Endothelial cell of umbilical vein (primary cell): ENCODE measurements around the gene CCDC187. TPM values are rescaled to one million over a fixed set of nuclear protein-coding genes. Genes with fewer than 3 reads are reported as not detected.

Source experiments
- BruUV-seq: library from RNA; stranded (reverse); fragments of 400-500 nt; replicated peaks from 2 replicates; lab custom pipeline; 2021; lab: Mats Ljungman, UMichigan
- CTCF ChIA-PET: fragments of 300-600, 350-600 bp; sonication (Branson Sonifier 250); formaldehyde crosslinking; loops from one replicate; lab custom pipeline; 2021; ENCODE audit warnings: antibody characterized with exemption, inconsistent platforms; lab: Charles Lee
- POLR2A ChIA-PET: fragments of 300-600, 350-600 bp; sonication (Branson Sonifier 250); formaldehyde crosslinking; loops from one replicate; lab custom pipeline; 2021; ENCODE audit warnings: antibody characterized with exemption, inconsistent platforms; lab: Charles Lee
- DNase-seq: peaks from one replicate; pipeline ENCODE4 v3.0.0-alpha.2; 2011; ENCODE audit warnings: low read depth, low spot score
- FAIRE-seq: peaks from 2 replicates; lab custom pipeline; 2011; peaks lifted over from hg19 to GRCh38; lab: Jason Lieb, UNC
- H2AFZ ChIP-seq: 2 replicates; pipeline ENCODE4 v1.6.0; 2012; ENCODE audit warnings: low read depth, low read length, control low read depth, inconsistent platforms
- H3K27ac ChIP-seq: 2 replicates; pipeline ENCODE4 v1.5.1; 2011; ENCODE audit warnings: low read depth, mild to moderate bottlenecking, control low read depth, low read length, moderate library complexity; ENCODE audit not compliant: insufficient read depth
- H3K27me3 ChIP-seq, 2 experiments: 2 replicates each; pipeline versions ENCODE4 v1.6.0 to v1.6.1; 2011; ENCODE audit warnings: low read length in 2 of 2, mixed read lengths in 1 of 2; ENCODE audit not compliant: control insufficient read depth in 2 of 2, insufficient read depth in 2 of 2
- H3K36me3 ChIP-seq, 2 experiments: 2 replicates in 1 of 2; 3 replicates in 1 of 2; pipeline ENCODE4 v1.5.1; 2011; ENCODE audit warnings: low read length in 2 of 2, mild to moderate bottlenecking in 1 of 2, moderate library complexity in 1 of 2; ENCODE audit not compliant: control insufficient read depth in 2 of 2, insufficient read depth in 2 of 2; ENCODE audit errors: extremely low read depth in 1 of 2
- H3K4me1 ChIP-seq: 3 replicates; pipeline ENCODE4 v1.5.1; 2011; ENCODE audit warnings: mild to moderate bottlenecking, low read length; ENCODE audit not compliant: control insufficient read depth, insufficient read depth; ENCODE audit errors: extremely low read depth
- H3K4me2 ChIP-seq: 2 replicates; pipeline ENCODE4 v1.6.1; 2011; ENCODE audit warnings: low read length, control low read depth, mixed read lengths; ENCODE audit not compliant: insufficient read depth
- H3K4me3 ChIP-seq, 3 experiments: fragments of 200-600 bp in 1 of 3; sonication (generic), shearing (Covaris generic) in 1 of 3; replicated peaks in 1 of 3; 2 replicates each; pipeline ENCODE4 v1.5.1; 2011 to 2016; ENCODE audit warnings: control low read depth in 3 of 3, low read length in 3 of 3, mild to moderate bottlenecking in 2 of 3, inconsistent platforms in 1 of 3, low read depth in 1 of 3, moderate library complexity in 1 of 3; ENCODE audit not compliant: insufficient read depth in 1 of 3
- H3K79me2 ChIP-seq: 2 replicates; pipeline ENCODE4 v1.6.0; 2012; ENCODE audit warnings: low read length, inconsistent platforms; ENCODE audit not compliant: control insufficient read depth, insufficient read depth
- H3K9ac ChIP-seq: replicated peaks from 2 replicates; pipeline ENCODE3; 2011; ENCODE audit warnings: low read length, control low read depth; ENCODE audit not compliant: insufficient read depth; ENCODE audit errors: extremely low read depth
- H3K9me1 ChIP-seq: replicated peaks from 3 replicates; pipeline ENCODE4 v1.6.0; 2011; ENCODE audit warnings: mild to moderate bottlenecking, low read length; ENCODE audit not compliant: control insufficient read depth, insufficient read depth; ENCODE audit errors: extremely low read depth
- H3K9me3 ChIP-seq: replicated peaks from 2 replicates; pipeline ENCODE4 v1.5.1; 2012; ENCODE audit warnings: low read length, inconsistent platforms; ENCODE audit not compliant: control insufficient read depth, insufficient read depth
- H4K20me1 ChIP-seq: replicated peaks from 2 replicates; pipeline ENCODE3; 2011; ENCODE audit warnings: mild to moderate bottlenecking, low read length; ENCODE audit not compliant: control insufficient read depth, insufficient read depth; ENCODE audit errors: extremely low read depth
- EZH2 ChIP-seq: IDR thresholded peaks from 2 replicates; pipeline ENCODE4 v1.6.1; 2012; ENCODE audit warnings: borderline replicate concordance, low read depth, mild to moderate bottlenecking, moderate library complexity, low read length, inconsistent platforms; ENCODE audit not compliant: severe bottlenecking
- FOS ChIP-seq: IDR thresholded peaks from 2 replicates; pipeline ENCODE4 v1.6.1; 2011; ENCODE audit warnings: mild to moderate bottlenecking, low read length, moderate library complexity, borderline replicate concordance; ENCODE audit not compliant: insufficient read depth
- GATA2 ChIP-seq: IDR thresholded peaks from 2 replicates; pipeline ENCODE4 v1.7.0; 2011; ENCODE audit warnings: low read depth, mild to moderate bottlenecking, moderate library complexity, mixed read lengths, low read length; ENCODE audit not compliant: insufficient read length, insufficient read depth
- JUN ChIP-seq: IDR thresholded peaks from 2 replicates; pipeline ENCODE4 v1.6.1; 2011; ENCODE audit warnings: borderline replicate concordance, low read depth; ENCODE audit not compliant: insufficient read length, insufficient read depth
- MYC ChIP-seq: IDR thresholded peaks from one replicate; pipeline ENCODE4 v1.6.1; 2011; ENCODE audit warnings: mild to moderate bottlenecking, low read depth, low read length
- POLR2A ChIP-seq: IDR thresholded peaks from 2 replicates; pipeline ENCODE4 v1.6.1; 2012; ENCODE audit warnings: low read depth, mild to moderate bottlenecking, control low read depth, low read length
- POLR2AphosphoS5 ChIP-seq: IDR thresholded peaks from 2 replicates; pipeline ENCODE4 v1.6.1; 2012; ENCODE audit warnings: low read depth, mild to moderate bottlenecking, control low read depth, low read length, moderate library complexity; ENCODE audit not compliant: insufficient read depth
- dilution Hi-C: fragments of 300-500 bp; cut with MboI; formaldehyde crosslinking; loops from one replicate; pipeline ENCODE4 v1.15.0; 2019; ENCODE audit warnings: low sequenced_read_pairs; ENCODE audit not compliant: extremely low pct_ligation_motif_present
- intact Hi-C: fragments of 100-400 bp; cut with micrococcal nuclease; formaldehyde crosslinking; loops from one replicate; pipeline ENCODE4 v1.10.0; 2022
- polyA plus RNA-seq, 4 experiments: library from polyadenylated mRNA; depleted of rRNA in 3 of 4; stranded (reverse) in 3 of 4; unstranded in 1 of 4; fragments of >200 nt; gene quantifications; 2 replicates each; pipeline versions ENCODE4 v1.2.1 to v1.2.3, GENCODE V29; 2011 to 2012; ENCODE audit warnings: missing spikeins in 1 of 4
- total RNA-seq: library from RNA; stranded (reverse); gene quantifications from 2 replicates; pipeline ENCODE4 v1.2.3, GENCODE V29; 2021
- TF ChIP-seq, protein P1 (sequence below): IDR thresholded peaks from 2 replicates; pipeline ENCODE4 v1.6.1; 2011; ENCODE audit not compliant: insufficient read depth, insufficient read length
- TF ChIP-seq, protein P2 (sequence below), 2 donors: IDR thresholded peaks; 1 replicate in 1 of 2; 2 replicates in 1 of 2; pipeline ENCODE4 v1.5.1; 2011; ENCODE audit warnings: low read length in 2 of 2, mild to moderate bottlenecking in 2 of 2, moderate library complexity in 2 of 2, control low read depth in 1 of 2, inconsistent platforms in 1 of 2, low read depth in 1 of 2; ENCODE audit not compliant: insufficient read depth in 1 of 2; ENCODE audit errors: extremely low read depth in 1 of 2

Gene CCDC187
- total and polyA plus RNA-seq, 2 donors (not counting 3 experiments of a cell fraction or from before 2014, with no cell fraction given): not detected

DNA sequence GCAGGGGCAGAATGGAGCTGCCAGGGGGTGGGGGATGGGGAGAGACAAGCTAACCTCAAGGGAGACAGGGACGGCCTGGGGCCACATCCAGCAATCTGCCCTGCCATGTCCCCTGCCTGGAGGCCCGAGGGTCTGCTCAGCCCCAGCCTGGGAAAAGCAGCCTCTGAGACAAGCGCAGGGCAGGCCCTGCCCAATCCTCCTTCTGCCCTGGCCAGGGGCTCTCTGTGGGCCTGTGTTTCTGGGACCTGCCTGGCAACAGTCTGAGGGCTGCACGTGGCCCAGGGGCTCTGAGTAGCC is 44.4 kb downstream of the CCDC187 start:
- H3K4me1 ChIP-seq: no peaks in the 10 kb centered on the region
- POLR2A ChIA-PET: no interaction called here
- intact Hi-C loops (no loop called here), dilution Hi-C loops (no loop called here)
- H4K20me1 ChIP-seq: no peaks in the 10 kb centered on the region
- CTCF ChIA-PET: no interaction called here
- no peaks in the 10 kb centered on the region for H3K79me2 ChIP-seq
- no peak overlapping the region for H2AFZ ChIP-seq
- DNase-seq: no peak
- no peaks in the 10 kb centered on the region for H3K9me3 ChIP-seq
- peaks cover 0 to 1% of the 10 kb centered on the region in 2 experiments for H3K27me3 ChIP-seq
- H3K36me3 ChIP-seq: no peaks in the 10 kb centered on the region
- BruUV-seq: no TSS peak
- TF ChIP-seq POLR2AphosphoS5: no peak
- TF ChIP-seq POLR2A: no peak
- no peak for TF ChIP-seq EZH2
- no peak for TF ChIP-seq GATA2
- TF ChIP-seq, protein P1, sequence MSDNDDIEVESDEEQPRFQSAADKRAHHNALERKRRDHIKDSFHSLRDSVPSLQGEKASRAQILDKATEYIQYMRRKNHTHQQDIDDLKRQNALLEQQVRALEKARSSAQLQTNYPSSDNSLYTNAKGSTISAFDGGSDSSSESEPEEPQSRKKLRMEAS: no peak
- TF ChIP-seq FOS: no peak
- TF ChIP-seq MYC: no peak
- TF ChIP-seq, protein P2, sequence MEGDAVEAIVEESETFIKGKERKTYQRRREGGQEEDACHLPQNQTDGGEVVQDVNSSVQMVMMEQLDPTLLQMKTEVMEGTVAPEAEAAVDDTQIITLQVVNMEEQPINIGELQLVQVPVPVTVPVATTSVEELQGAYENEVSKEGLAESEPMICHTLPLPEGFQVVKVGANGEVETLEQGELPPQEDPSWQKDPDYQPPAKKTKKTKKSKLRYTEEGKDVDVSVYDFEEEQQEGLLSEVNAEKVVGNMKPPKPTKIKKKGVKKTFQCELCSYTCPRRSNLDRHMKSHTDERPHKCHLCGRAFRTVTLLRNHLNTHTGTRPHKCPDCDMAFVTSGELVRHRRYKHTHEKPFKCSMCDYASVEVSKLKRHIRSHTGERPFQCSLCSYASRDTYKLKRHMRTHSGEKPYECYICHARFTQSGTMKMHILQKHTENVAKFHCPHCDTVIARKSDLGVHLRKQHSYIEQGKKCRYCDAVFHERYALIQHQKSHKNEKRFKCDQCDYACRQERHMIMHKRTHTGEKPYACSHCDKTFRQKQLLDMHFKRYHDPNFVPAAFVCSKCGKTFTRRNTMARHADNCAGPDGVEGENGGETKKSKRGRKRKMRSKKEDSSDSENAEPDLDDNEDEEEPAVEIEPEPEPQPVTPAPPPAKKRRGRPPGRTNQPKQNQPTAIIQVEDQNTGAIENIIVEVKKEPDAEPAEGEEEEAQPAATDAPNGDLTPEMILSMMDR (IDR thresholded peaks at IDR 0.05; ENCODE audit: extremely low read depth in 1 of 2, insufficient read depth in 1 of 2, low read depth in 1 of 2, low read length in 2 of 2): no peak
- TF ChIP-seq JUN: no peak
- H3K4me3 ChIP-seq: no peak overlapping the region
- no peak overlapping the region for H3K9ac ChIP-seq
- no peaks in the 10 kb centered on the region for H3K9me1 ChIP-seq
- no peak for FAIRE-seq
- H3K27ac ChIP-seq: no peak overlapping the region
- no peak overlapping the region for H3K4me2 ChIP-seq
